ENCODE measurements around the gene DAZ4. TPM values are rescaled to one million over a fixed set of nuclear protein-coding genes. Genes with fewer than 3 reads are reported as not detected.
"Not testable (repeated sequence)": the region's sequence is repeated elsewhere in the genome, so short reads cannot be mapped to it uniquely, and the experiment has no call there.

The DAZ4 gene, protein sequence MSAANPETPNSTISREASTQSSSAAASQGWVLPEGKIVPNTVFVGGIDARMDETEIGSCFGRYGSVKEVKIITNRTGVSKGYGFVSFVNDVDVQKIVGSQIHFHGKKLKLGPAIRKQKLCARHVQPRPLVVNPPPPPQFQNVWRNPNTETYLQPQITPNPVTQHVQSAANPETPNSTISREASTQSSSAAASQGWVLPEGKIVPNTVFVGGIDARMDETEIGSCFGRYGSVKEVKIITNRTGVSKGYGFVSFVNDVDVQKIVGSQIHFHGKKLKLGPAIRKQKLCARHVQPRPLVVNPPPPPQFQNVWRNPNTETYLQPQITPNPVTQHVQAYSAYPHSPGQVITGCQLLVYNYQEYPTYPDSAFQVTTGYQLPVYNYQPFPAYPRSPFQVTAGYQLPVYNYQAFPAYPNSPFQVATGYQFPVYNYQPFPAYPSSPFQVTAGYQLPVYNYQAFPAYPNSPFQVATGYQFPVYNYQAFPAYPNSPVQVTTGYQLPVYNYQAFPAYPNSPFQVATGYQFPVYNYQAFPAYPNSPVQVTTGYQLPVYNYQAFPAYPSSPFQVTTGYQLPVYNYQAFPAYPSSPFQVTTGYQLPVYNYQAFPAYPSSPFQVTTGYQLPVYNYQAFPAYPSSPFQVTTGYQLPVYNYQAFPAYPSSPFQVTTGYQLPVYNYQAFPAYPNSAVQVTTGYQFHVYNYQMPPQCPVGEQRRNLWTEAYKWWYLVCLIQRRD
- not detected for total RNA-seq

GRCh38 chrY:24833619-24834018 is at the start of gene DAZ4:
DAZ4 (plus strand) TSS chrY:24833919; CDS start chrY:24834127, 208 bp downstream.
- not testable (repeated sequence) for H3K4me1 ChIP-seq (ENCODE audit: insufficient read depth, low read length); H3K4me3 ChIP-seq (ENCODE audit: low read length)

GRCh38 chrY:24813293-24813692 is 20.4 kb upstream of the DAZ4 start, which contains the start of gene DAZ3:
DAZ3 (minus strand) TSS chrY:24813393; CDS start chrY:24813185, 208 bp downstream.
- H3K27me3 ChIP-seq (ENCODE audit: insufficient read depth, low read length); H3K4me1 ChIP-seq (ENCODE audit: insufficient read depth, low read length); H3K9me3 ChIP-seq (ENCODE audit: low read depth, low read length); H3K4me3 ChIP-seq (ENCODE audit: low read length): not testable (repeated sequence)

More at GRCh38 chrY:24833619-24834018, at the start of gene DAZ4:
- H3K9me3 ChIP-seq (ENCODE audit: low read depth, low read length); H3K27me3 ChIP-seq (ENCODE audit: insufficient read depth, low read length): not testable (repeated sequence)

- not testable (repeated sequence) for H3K4me3 ChIP-seq (ENCODE audit: low read length); H3K9me3 ChIP-seq (ENCODE audit: low read depth, low read length); H3K27me3 ChIP-seq (ENCODE audit: insufficient read depth, low read length); H3K4me1 ChIP-seq (ENCODE audit: insufficient read depth, low read length)
Observed at GRCh38 chrY:24821836-24822235, 11.9 kb upstream of the DAZ4 start.

- not testable (repeated sequence) for H3K4me1 ChIP-seq (ENCODE audit: insufficient read depth, low read length); H3K9me3 ChIP-seq (ENCODE audit: low read depth, low read length); H3K4me3 ChIP-seq (ENCODE audit: low read length); H3K27me3 ChIP-seq (ENCODE audit: insufficient read depth, low read length)
Observed at GRCh38 chrY:24824184-24824879, 9.4 kb upstream of the DAZ4 start.

- H3K9me3 ChIP-seq (ENCODE audit: low read depth, low read length); H3K4me1 ChIP-seq (ENCODE audit: insufficient read depth, low read length); H3K4me3 ChIP-seq (ENCODE audit: low read length); H3K27me3 ChIP-seq (ENCODE audit: insufficient read depth, low read length): not testable (repeated sequence)
Observed at GRCh38 chrY:24825069-24825468, 8.7 kb upstream of the DAZ4 start.

Other genes starting within 250 kb of the DAZ4 start
- gene BPY2B, start 215.9 kb upstream of the DAZ4 start, total RNA-seq, result not detected
- gene DAZ3, start 20.5 kb upstream of the DAZ4 start, total RNA-seq, result not detected
- gene BPY2C, start 218.2 kb downstream of the DAZ4 start, total RNA-seq, result not detected

All from mononuclear cell (primary cell).